H9 (cell line): ENCODE results near the gene SEMA3G. TPM values are rescaled to one million over a fixed set of nuclear protein-coding genes. Genes with fewer than 3 reads are reported as not detected.

ENCODE experiments used
- DNase-seq: peaks from one replicate; pipeline ENCODE4 v3.0.0-alpha.2; 2017
- H2AFZ ChIP-seq: one replicate; pipeline ENCODE4 v1.6.1; 2013; ENCODE audit warnings: mild to moderate bottlenecking, low read length, control low read depth, moderate library complexity
- H2AK5ac ChIP-seq: 2 replicates; pipeline ENCODE4 v1.6.1; 2013; ENCODE audit warnings: low read length, control low read depth, mixed read lengths; ENCODE audit not compliant: insufficient read length
- H2BK120ac ChIP-seq: one replicate; pipeline ENCODE4 v1.6.1; 2013; ENCODE audit warnings: low read depth, mild to moderate bottlenecking, low read length, control low read depth, inconsistent platforms; ENCODE audit not compliant: poor library complexity, severe bottlenecking
- H2BK12ac ChIP-seq: 2 replicates; pipeline ENCODE4 v1.6.1; 2013; ENCODE audit warnings: low read length, control low read depth, mixed read lengths, low read depth; ENCODE audit not compliant: insufficient read length
- H2BK15ac ChIP-seq: 2 replicates; pipeline ENCODE4 v1.6.1; 2013; ENCODE audit warnings: low read depth, low read length, control low read depth
- H2BK20ac ChIP-seq: one replicate; pipeline ENCODE4 v1.6.1; 2013; ENCODE audit warnings: low read depth, mild to moderate bottlenecking, low read length, control low read depth, inconsistent platforms; ENCODE audit not compliant: poor library complexity, severe bottlenecking
- H2BK5ac ChIP-seq: 2 replicates; pipeline ENCODE4 v1.6.1; 2013; ENCODE audit warnings: low read length, control low read depth, mixed read lengths; ENCODE audit not compliant: insufficient read length
- H3K14ac ChIP-seq: 2 replicates; pipeline ENCODE4 v1.6.1; 2013; ENCODE audit warnings: low read length, control low read depth; ENCODE audit not compliant: insufficient read depth
- H3K18ac ChIP-seq: 2 replicates; pipeline ENCODE4 v1.6.1; 2013; ENCODE audit warnings: low read depth, mild to moderate bottlenecking, mixed read lengths, low read length, control low read depth; ENCODE audit not compliant: insufficient read length
- H3K23ac ChIP-seq: 2 replicates; pipeline ENCODE4 v1.6.1; 2013; ENCODE audit warnings: low read length, control low read depth, mixed read lengths, low read depth; ENCODE audit not compliant: insufficient read length
- H3K23me2 ChIP-seq: 2 replicates; pipeline ENCODE4 v1.6.1; 2013; ENCODE audit warnings: low read depth, mild to moderate bottlenecking, mixed read lengths, low read length, control low read depth; ENCODE audit not compliant: insufficient read length, poor library complexity, severe bottlenecking
- H3K27ac ChIP-seq: 2 replicates; pipeline ENCODE4 v1.5.1; 2013; ENCODE audit warnings: low read length, control low read depth, mixed read lengths, low read depth; ENCODE audit not compliant: insufficient read length
- H3K27me3 ChIP-seq: 2 replicates; pipeline ENCODE4 v1.6.1; 2013; ENCODE audit warnings: low read length, control low read depth, inconsistent platforms; ENCODE audit not compliant: insufficient read depth
- H3K4ac ChIP-seq: 2 replicates; pipeline ENCODE4 v1.6.1; 2013; ENCODE audit warnings: low read depth, mild to moderate bottlenecking, control low read depth, inconsistent platforms, low read length, moderate library complexity
- H3K4me1 ChIP-seq: 2 replicates; pipeline ENCODE4 v1.6.1; 2013; ENCODE audit warnings: low read length, control low read depth, inconsistent platforms; ENCODE audit not compliant: insufficient read depth
- H3K4me2 ChIP-seq: 2 replicates; pipeline ENCODE4 v1.6.1; 2013; ENCODE audit warnings: low read length, control low read depth, mixed read lengths; ENCODE audit not compliant: insufficient read length, insufficient read depth
- H3K56ac ChIP-seq: 2 replicates; pipeline ENCODE4 v1.6.1; 2013; ENCODE audit warnings: low read depth, mild to moderate bottlenecking, mixed read lengths, low read length, control low read depth; ENCODE audit not compliant: insufficient read length
- H3K79me1 ChIP-seq: 2 replicates; pipeline ENCODE4 v1.6.1; 2013; ENCODE audit warnings: low read depth, mild to moderate bottlenecking, moderate library complexity, low read length, control low read depth, inconsistent platforms; ENCODE audit not compliant: insufficient read depth, poor library complexity, severe bottlenecking
- H3K79me2 ChIP-seq: 2 replicates; pipeline ENCODE4 v1.6.1; 2013; ENCODE audit warnings: low read length, control low read depth, inconsistent platforms; ENCODE audit not compliant: insufficient read depth
- H3K9ac ChIP-seq: 2 replicates; pipeline ENCODE4 v1.6.1; 2013; ENCODE audit warnings: low read length, control low read depth, mixed read lengths; ENCODE audit not compliant: insufficient read length; ENCODE audit errors: extremely low read depth
- H3K9me3 ChIP-seq: one replicate; pipeline ENCODE4 v1.6.1; 2013; ENCODE audit warnings: low read depth, low read length, inconsistent platforms; ENCODE audit not compliant: control insufficient read depth
- H3T11ph ChIP-seq: one replicate; pipeline ENCODE4 v1.6.1; 2013; ENCODE audit warnings: mild to moderate bottlenecking, low read length, control low read depth, inconsistent platforms
- H4K20me1 ChIP-seq: one replicate; pipeline ENCODE4 v1.6.1; 2013; ENCODE audit not compliant: control insufficient read depth, insufficient read length, insufficient read depth
- H4K5ac ChIP-seq: 2 replicates; pipeline ENCODE4 v1.6.1; 2013; ENCODE audit warnings: low read depth, mild to moderate bottlenecking, mixed read lengths, low read length, control low read depth; ENCODE audit not compliant: insufficient read length
- H4K8ac ChIP-seq: replicated peaks from 2 replicates; pipeline ENCODE4 v1.6.1; 2013; ENCODE audit warnings: low read length, control low read depth, mixed read lengths, low read depth; ENCODE audit not compliant: insufficient read length
- H4K91ac ChIP-seq: 2 replicates; pipeline ENCODE4 v1.6.1; 2013; ENCODE audit warnings: low read depth, mild to moderate bottlenecking, moderate library complexity, mixed read lengths, low read length, control low read depth; ENCODE audit not compliant: insufficient read length
- H3K27ac Mint-ChIP-seq, 3 experiments: 2 replicates in 2 of 3; 3 replicates in 1 of 3; pipeline ENCODE4 v1.8.0; 2020 to 2021; ENCODE audit warnings: mixed read lengths in 3 of 3, mild to moderate bottlenecking in 1 of 3, moderate library complexity in 1 of 3
- H3K27me3 Mint-ChIP-seq: 2 replicates; pipeline ENCODE4 v1.8.0; 2021; ENCODE audit warnings: low read depth, mild to moderate bottlenecking, moderate library complexity, mixed read lengths
- H3K36me3 Mint-ChIP-seq, 3 experiments: 2 replicates in 2 of 3; 3 replicates in 1 of 3; pipeline ENCODE4 v1.8.0; 2020 to 2021; ENCODE audit warnings: low read depth in 3 of 3, mixed read lengths in 3 of 3; ENCODE audit not compliant: insufficient read depth in 1 of 3
- H3K4me1 Mint-ChIP-seq, 2 experiments: 2 replicates each; pipeline ENCODE4 v1.8.0; 2020; ENCODE audit warnings: mixed read lengths in 2 of 2
- H3K4me3 Mint-ChIP-seq, 2 experiments: 2 replicates in 1 of 2; 3 replicates in 1 of 2; pipeline ENCODE4 v1.8.0; 2020 to 2021; ENCODE audit warnings: mild to moderate bottlenecking in 2 of 2, mixed read lengths in 2 of 2, moderate library complexity in 1 of 2
- H3K9me3 Mint-ChIP-seq, 2 experiments: 2 replicates in 1 of 2; 3 replicates in 1 of 2; pipeline ENCODE4 v1.8.0; 2020; ENCODE audit warnings: mild to moderate bottlenecking in 2 of 2, mixed read lengths in 2 of 2, moderate library complexity in 1 of 2
- CTCF ChIP-seq: fragments of 200-600 bp; sonication (generic); conservative IDR thresholded peaks from 3 replicates; pipeline ENCODE4 v1.8.0; 2021; ENCODE audit warnings: antibody characterized with exemption, mild to moderate bottlenecking
- WGBS: extraction: QIAGEN DNeasy Blood & Tissue Kit; methylation state at CpG from one replicate; pipeline ENCODE4 v1.1.7; 2013; ENCODE audit warnings: missing lambda C conversion rate, low lambda C conversion rate, mixed read lengths; ENCODE audit not compliant: insufficient read length; ENCODE audit errors: extremely low coverage; 5-methylcytosine and 5-hydroxymethylcytosine counted together
- total RNA-seq: library from RNA; stranded (reverse); gene quantifications from 2 replicates; pipeline ENCODE4 v1.2.1, GENCODE V29; 2021

The SEMA3G gene
- total RNA-seq, 1 experiment from 2014 or later = 2.4 TPM

- Histone ChIP-seq H2BK20ac (no peak overlapping the region), H3K23ac (no peak overlapping the region), H4K20me1 (no peaks in the 10 kb centered on the region), H3K79me2 (no peaks in the 10 kb centered on the region), H3K4me1 (no peaks in the 10 kb centered on the region), H3K4ac (no peak overlapping the region), H3K56ac (no peak overlapping the region), H2BK5ac (no peak overlapping the region), H2AFZ (no peak overlapping the region), H3T11ph (no peak overlapping the region), H2AK5ac (no peak overlapping the region), H4K5ac (no peak overlapping the region), H3K4me2 (no peak overlapping the region), H3K79me1 (no peaks in the 10 kb centered on the region), H4K8ac (no peak overlapping the region), H3K18ac (no peak overlapping the region), H3K9me3 (no peaks in the 10 kb centered on the region), H4K91ac (no peak overlapping the region), H3K14ac (no peak overlapping the region), H3K27ac (no peak overlapping the region), H2BK12ac (no peak overlapping the region), H3K23me2 (no peaks in the 10 kb centered on the region), H2BK120ac (no peak overlapping the region), H3K9ac (no peak overlapping the region), H3K27me3 (no peaks in the 10 kb centered on the region; the same call in 1 of the 2 replicates), H2BK15ac (no peak overlapping the region)
- Mint-ChIP-seq H3K4me1 (no peaks in the 10 kb centered on the region; a peak in 1 of 4 replicates), H3K36me3 (peaks cover 0 to 2% (median 0%) of the 10 kb centered on the region in 3 experiments; a peak in 2 of 7 replicates), H3K27ac (no peak overlapping the region), H3K27me3 (peaks cover 13% of the 10 kb centered on the region), H3K9me3 (no peaks in the 10 kb centered on the region), H3K4me3 (no peak overlapping the region)
- WGBS = no CpG with 5 or more reads among the region's 8 CpGs
- TF ChIP-seq CTCF = no peak
- no peak for DNase-seq
Observed at GRCh38 chr3:52395503-52395865, 49.4 kb downstream of the SEMA3G start.
